Measurements from ENCODE around the gene GRM1. TPM values are rescaled to one million over a fixed set of nuclear protein-coding genes. Genes with fewer than 3 reads are reported as not detected.

The GRM1 gene
- total and polyA plus RNA-seq, 2 donors (not counting 3 experiments of a cell fraction or from before 2014, with no cell fraction given) = 0.07 TPM; not detected in 1

GRCh38 chr6:146331013-146331412 lies 302.2 kb downstream of the GRM1 start:
- H3K9me1 ChIP-seq (replicated peaks; ENCODE audit: control insufficient read depth, extremely low read depth, insufficient read depth, low read length) = no peaks in the 10 kb centered on the region
- DNase-seq (ENCODE audit: low read depth, low spot score) = no peak
- no peak for FAIRE-seq
- H3K27ac ChIP-seq (ENCODE audit: insufficient read depth, low read depth, low read length) = no peak overlapping the region
- no peaks in the 10 kb centered on the region for H3K4me1 ChIP-seq (ENCODE audit: control insufficient read depth, extremely low read depth, insufficient read depth, low read length)
- H2AFZ ChIP-seq (ENCODE audit: low read depth, low read length) = no peak overlapping the region
- no peak overlapping the region for H3K4me3 ChIP-seq (replicated peaks in 1 of 3; ENCODE audit: insufficient read depth in 1 of 3, low read depth in 1 of 3, low read length in 3 of 3)
- ChIA-PET POLR2A (no interaction called here), CTCF (interaction anchor here (1.4 kb wide), 1 partner anchor 11 kb away, joined by 4 read pairs; no protein-coding TSS in a partner anchor)
- intact Hi-C loops (cut with micrococcal nuclease) = no loop called here
- no peaks in the 10 kb centered on the region for H3K36me3 ChIP-seq (ENCODE audit: control insufficient read depth in 2 of 2, extremely low read depth in 1 of 2, insufficient read depth in 2 of 2, low read length in 2 of 2)
- dilution Hi-C loops (cut with MboI; ENCODE audit: extremely low pct_ligation_motif_present, low sequenced_read_pairs) = no loop called here
- TF ChIP-seq MYC (IDR thresholded peaks at IDR 0.05; ENCODE audit: low read depth, low read length) (no peak), FOS (IDR thresholded peaks at IDR 0.05; ENCODE audit: borderline replicate concordance, insufficient read depth, low read length) (no peak), GATA2 (IDR thresholded peaks at IDR 0.05; ENCODE audit: insufficient read depth, insufficient read length, low read depth, low read length) (no peak), POLR2A (IDR thresholded peaks at IDR 0.05; ENCODE audit: low read depth, low read length) (no peak), JUN (IDR thresholded peaks at IDR 0.05; ENCODE audit: borderline replicate concordance, insufficient read depth, insufficient read length, low read depth) (no peak), CTCF (IDR thresholded peaks at IDR 0.05; ENCODE audit: extremely low read depth in 1 of 2, insufficient read depth in 1 of 2, low read depth in 1 of 2, low read length in 2 of 2) (no peak), POLR2AphosphoS5 (IDR thresholded peaks at IDR 0.05; ENCODE audit: insufficient read depth, low read depth, low read length) (no peak), EZH2 (IDR thresholded peaks at IDR 0.05; ENCODE audit: borderline replicate concordance, low read depth, low read length, severe bottlenecking) (no peak)
- TF ChIP-seq, protein P1, sequence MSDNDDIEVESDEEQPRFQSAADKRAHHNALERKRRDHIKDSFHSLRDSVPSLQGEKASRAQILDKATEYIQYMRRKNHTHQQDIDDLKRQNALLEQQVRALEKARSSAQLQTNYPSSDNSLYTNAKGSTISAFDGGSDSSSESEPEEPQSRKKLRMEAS (IDR thresholded peaks at IDR 0.05; ENCODE audit: insufficient read depth, insufficient read length) = no peak
- H3K79me2 ChIP-seq (ENCODE audit: control insufficient read depth, insufficient read depth, low read length) = no peaks in the 10 kb centered on the region
- no peaks in the 10 kb centered on the region for H4K20me1 ChIP-seq (replicated peaks; ENCODE audit: control insufficient read depth, extremely low read depth, insufficient read depth, low read length)
- H3K4me2 ChIP-seq (ENCODE audit: insufficient read depth, low read length) = no peak overlapping the region
- H3K27me3 ChIP-seq (ENCODE audit: control insufficient read depth in 2 of 2, insufficient read depth in 2 of 2, low read length in 2 of 2) = peaks cover 0 to 3% of the 10 kb centered on the region in 2 experiments
- H3K9ac ChIP-seq (replicated peaks; ENCODE audit: extremely low read depth, insufficient read depth, low read length) = no peak overlapping the region
- BruUV-seq (replicated peaks) = no TSS peak
- no peaks in the 10 kb centered on the region for H3K9me3 ChIP-seq (replicated peaks; ENCODE audit: control insufficient read depth, insufficient read depth, low read length)

Measured in endothelial cell of umbilical vein (primary cell).